PC-9 (cell line): ENCODE results near the gene SNX19. TPM values are rescaled to one million over a fixed set of nuclear protein-coding genes. Genes with fewer than 3 reads are reported as not detected.
"Not testable (repeated sequence)": the region's sequence is repeated elsewhere in the genome, so short reads cannot be mapped to it uniquely, and the experiment has no call there.

Experiments used
- BruUV-seq: library from RNA; stranded (reverse); fragments of 400-500 nt; replicated peaks from 2 replicates; lab custom pipeline; 2021; lab: Mats Ljungman, UMichigan
- CTCF ChIA-PET: fragments of 300-600 bp; sonication (Branson Sonifier 250); formaldehyde crosslinking; loops from one replicate; lab custom pipeline; 2022; ENCODE audit warnings: antibody characterized with exemption; lab: Charles Lee
- POLR2A ChIA-PET: fragments of 300-600 bp; sonication (Branson Sonifier 250); formaldehyde crosslinking; loops from one replicate; lab custom pipeline; 2022; ENCODE audit warnings: antibody characterized with exemption; ENCODE audit not compliant: unreplicated experiment; lab: Charles Lee
- DNase-seq, 2 experiments: peaks; one replicate each; pipeline versions ENCODE4 v3.0.0 to v3.0.0-alpha.2; 2015 to 2022; ENCODE audit warnings: mixed read lengths in 1 of 2
- H2AFZ ChIP-seq: fragments of 200-600 bp; sonication (generic); 2 replicates; pipeline ENCODE4 v1.8.1; 2017; ENCODE audit warnings: antibody characterized with exemption
- H3F3A ChIP-seq: fragments of 200-600 bp; sonication (generic); 2 replicates; pipeline ENCODE4 v1.8.1; 2017; ENCODE audit warnings: antibody characterized with exemption, mild to moderate bottlenecking, low read depth; ENCODE audit not compliant: insufficient read depth
- H3K27ac ChIP-seq: fragments of 200-600 bp; sonication (generic); 2 replicates; pipeline ENCODE4 v1.6.1; 2016; ENCODE audit warnings: mixed run types
- H3K27me3 ChIP-seq: fragments of 200-600 bp; sonication (generic); 2 replicates; pipeline ENCODE4 v1.6.1; 2016; ENCODE audit warnings: low read depth, mixed run types; ENCODE audit not compliant: insufficient read depth
- H3K36me3 ChIP-seq: fragments of 200-600 bp; sonication (generic); 2 replicates; pipeline ENCODE4 v1.6.1; 2016; ENCODE audit warnings: low read depth, mixed run types
- H3K4me1 ChIP-seq: fragments of 200-600 bp; sonication (generic); replicated peaks from 2 replicates; pipeline ENCODE4 v1.6.1; 2016; ENCODE audit warnings: mixed run types; ENCODE audit not compliant: insufficient read depth
- H3K4me2 ChIP-seq: fragments of 200-600 bp; sonication (generic); 2 replicates; pipeline ENCODE4 v1.6.1; 2017; ENCODE audit warnings: mixed run types
- H3K4me3 ChIP-seq: fragments of 200-600 bp; sonication (generic); 2 replicates; pipeline ENCODE4 v1.6.1; 2016; ENCODE audit warnings: mixed run types
- H3K79me2 ChIP-seq: fragments of 200-600 bp; sonication (generic); 2 replicates; pipeline ENCODE4 v1.6.1; 2017; ENCODE audit warnings: low read depth, mixed run types
- H3K9me2 ChIP-seq: fragments of 200-600 bp; sonication (generic); 2 replicates; pipeline ENCODE4 v1.8.1; 2017; ENCODE audit warnings: mild to moderate bottlenecking; ENCODE audit not compliant: insufficient read depth
- H3K9me3 ChIP-seq: fragments of 200-600 bp; sonication (generic); 2 replicates; pipeline ENCODE4 v1.8.1; 2016; ENCODE audit warnings: low read depth; ENCODE audit not compliant: insufficient read depth
- H4K20me1 ChIP-seq: fragments of 200-600 bp; sonication (generic); 2 replicates; pipeline ENCODE4 v1.8.1; 2017; ENCODE audit not compliant: insufficient read depth
- EZH2 ChIP-seq: fragments of 200-600 bp; sonication (generic); IDR thresholded peaks from 2 replicates; pipeline ENCODE4 v1.8.0; 2017; ENCODE audit warnings: antibody characterized with exemption, low read depth
- intact Hi-C: fragments of 100-400 bp; cut with micrococcal nuclease; formaldehyde crosslinking; loops from one replicate; pipeline ENCODE4 v1.10.0; 2022; ENCODE audit not compliant: unreplicated experiment
- total RNA-seq: library from RNA; stranded (reverse); gene quantifications from 2 replicates; pipeline ENCODE4 v1.2.3, GENCODE V29; 2021
- TF ChIP-seq, protein P1 (sequence below): fragments of 200-600 bp; sonication (generic); conservative IDR thresholded peaks from 2 replicates; pipeline ENCODE4 v1.6.1; 2017; ENCODE audit warnings: mixed run types, antibody characterized with exemption, mild to moderate bottlenecking, moderate library complexity

SNX19 gene
- total RNA-seq, 1 experiment from 2014 or later: 43.5 TPM

GRCh38 chr11:130924750-130925149 is 8.5 kb upstream of the SNX19 start:
- Histone ChIP-seq H3F3A (no peaks in the 10 kb centered on the region), H3K4me3 (no peak overlapping the region), H3K36me3 (no peaks in the 10 kb centered on the region), H3K4me2 (no peak overlapping the region), H4K20me1 (no peaks in the 10 kb centered on the region), H3K9me3 (no peaks in the 10 kb centered on the region), H3K27me3 (peaks cover 40% of the 10 kb centered on the region), H3K4me1 (no peaks in the 10 kb centered on the region), H3K79me2 (no peaks in the 10 kb centered on the region), H3K9me2 (no peaks in the 10 kb centered on the region), H3K27ac (no peak overlapping the region), H2AFZ (no peak overlapping the region)
- CTCF ChIA-PET: interaction anchor here (0.6 kb wide), 1 partner anchor 746 kb away, joined by 3 read pairs; no protein-coding TSS in a partner anchor
- DNase-seq: no peak
- POLR2A ChIA-PET: no interaction called here
- intact Hi-C loops: loop anchor here (5.0 kb wide), 3 partner anchors 118 to 588 kb away; no protein-coding TSS in a partner anchor
- no TSS peak for BruUV-seq
- TF ChIP-seq, protein P1, sequence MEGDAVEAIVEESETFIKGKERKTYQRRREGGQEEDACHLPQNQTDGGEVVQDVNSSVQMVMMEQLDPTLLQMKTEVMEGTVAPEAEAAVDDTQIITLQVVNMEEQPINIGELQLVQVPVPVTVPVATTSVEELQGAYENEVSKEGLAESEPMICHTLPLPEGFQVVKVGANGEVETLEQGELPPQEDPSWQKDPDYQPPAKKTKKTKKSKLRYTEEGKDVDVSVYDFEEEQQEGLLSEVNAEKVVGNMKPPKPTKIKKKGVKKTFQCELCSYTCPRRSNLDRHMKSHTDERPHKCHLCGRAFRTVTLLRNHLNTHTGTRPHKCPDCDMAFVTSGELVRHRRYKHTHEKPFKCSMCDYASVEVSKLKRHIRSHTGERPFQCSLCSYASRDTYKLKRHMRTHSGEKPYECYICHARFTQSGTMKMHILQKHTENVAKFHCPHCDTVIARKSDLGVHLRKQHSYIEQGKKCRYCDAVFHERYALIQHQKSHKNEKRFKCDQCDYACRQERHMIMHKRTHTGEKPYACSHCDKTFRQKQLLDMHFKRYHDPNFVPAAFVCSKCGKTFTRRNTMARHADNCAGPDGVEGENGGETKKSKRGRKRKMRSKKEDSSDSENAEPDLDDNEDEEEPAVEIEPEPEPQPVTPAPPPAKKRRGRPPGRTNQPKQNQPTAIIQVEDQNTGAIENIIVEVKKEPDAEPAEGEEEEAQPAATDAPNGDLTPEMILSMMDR: no peak
- no peak for TF ChIP-seq EZH2

- CTCF ChIA-PET, H3F3A ChIP-seq, H3K27ac ChIP-seq, BruUV-seq, H3K4me2 ChIP-seq, H3K36me3 ChIP-seq, H2AFZ ChIP-seq, H3K79me2 ChIP-seq, H3K9me3 ChIP-seq, H4K20me1 ChIP-seq, H3K4me1 ChIP-seq, POLR2A ChIA-PET, DNase-seq, H3K4me3 ChIP-seq, H3K9me2 ChIP-seq: not testable (repeated sequence)
- H3K27me3 ChIP-seq: peaks cover 44% of the 10 kb centered on the region
- intact Hi-C loops: loop anchor here (5.0 kb wide), 2 partner anchors 122 to 487 kb away; no protein-coding TSS in a partner anchor
Measured at GRCh38 chr11:130920612-130921011, 4.3 kb upstream of the SNX19 start.

DNA sequence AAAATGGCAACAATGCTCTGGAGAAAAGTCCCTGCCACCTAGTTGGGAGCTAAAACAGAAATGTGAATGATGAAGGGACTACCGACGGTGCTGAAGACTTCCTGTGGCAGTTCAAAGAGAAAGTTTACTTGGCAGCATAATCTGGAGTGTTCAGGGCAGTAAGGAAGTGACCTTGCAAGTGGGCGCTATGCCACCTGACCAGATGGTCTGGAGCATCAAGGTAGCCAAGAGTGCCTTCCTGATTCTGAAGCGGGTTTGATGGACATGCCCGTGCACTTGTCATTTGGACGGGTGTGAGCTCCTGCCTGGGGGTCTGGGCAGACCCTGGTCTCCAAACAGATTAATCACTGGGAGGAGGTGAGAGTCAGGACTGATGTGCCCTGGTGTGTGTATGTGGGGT is 1.8 kb upstream of the SNX19 start:
- H4K20me1 ChIP-seq: no peaks in the 10 kb centered on the region
- peaks cover 15% of the 10 kb centered on the region; the same call in 1 of the 2 replicates for H3K36me3 ChIP-seq
- H3K9me2 ChIP-seq: no peaks in the 10 kb centered on the region
- H3K9me3 ChIP-seq: no peaks in the 10 kb centered on the region; the same call in 1 of the 2 replicates
- no peak overlapping the region for H2AFZ ChIP-seq
- intact Hi-C loops: no loop called here
- no TSS peak for BruUV-seq
- H3K27me3 ChIP-seq: peaks cover 39% of the 10 kb centered on the region
- H3K4me3 ChIP-seq: no peak overlapping the region
- ChIA-PET CTCF (no interaction called here), POLR2A (no interaction called here)
- DNase-seq: no peak
- no peak overlapping the region for H3K4me2 ChIP-seq
- H3K27ac ChIP-seq: no peak overlapping the region
- no peak for TF ChIP-seq EZH2
- TF ChIP-seq, protein P1: no peak
- no peaks in the 10 kb centered on the region for H3F3A ChIP-seq
- peaks cover 25% of the 10 kb centered on the region for H3K79me2 ChIP-seq
- H3K4me1 ChIP-seq: peaks cover 8% of the 10 kb centered on the region

GRCh38 chr11:130916910-130917309 is 631 bp upstream of the SNX19 start:
- H3K4me1 ChIP-seq: peaks cover 8% of the 10 kb centered on the region
- no peak for DNase-seq
- POLR2A ChIA-PET: interaction anchor here (0.6 kb wide), 1 partner anchor 92 kb away, joined by 6 read pairs; no protein-coding TSS in a partner anchor
- H2AFZ ChIP-seq: peak overlapping the region; percentile 98
- peaks cover 25% of the 10 kb centered on the region for H3K79me2 ChIP-seq
- peaks cover 17% of the 10 kb centered on the region; the same call in 1 of the 2 replicates for H3K36me3 ChIP-seq
- peaks cover 37% of the 10 kb centered on the region for H3K27me3 ChIP-seq
- no peak for TF ChIP-seq EZH2
- TF ChIP-seq, protein P1: no peak
- CTCF ChIA-PET: no interaction called here
- intact Hi-C loops: no loop called here
- H3K4me2 ChIP-seq: peak overlapping the region; percentile 91
- H4K20me1 ChIP-seq: no peaks in the 10 kb centered on the region; the same call in 1 of the 2 replicates
- H3K27ac ChIP-seq: no peak overlapping the region
- H3K9me3 ChIP-seq: no peaks in the 10 kb centered on the region; the same call in 1 of the 2 replicates
- no TSS peak for BruUV-seq
- no peaks in the 10 kb centered on the region for H3K9me2 ChIP-seq
- no peaks in the 10 kb centered on the region for H3F3A ChIP-seq
- peak overlapping the region; percentile 85 for H3K4me3 ChIP-seq
